Esophagus muscularis mucosa (tissue), 3 donors: ENCODE measurements around the gene YEATS2.

ENCODE experiments used
- CTCF ChIP-seq, 3 experiments: fragments of 200-600 bp in 2 of 3; fragments of 450-650 bp in 1 of 3; sonication (generic) in 2 of 3; IDR thresholded peaks; one replicate each; pipeline ENCODE4 v1.5.1; 2017 to 2019; ENCODE audit warnings: antibody characterized with exemption in 3 of 3, mild to moderate bottlenecking in 2 of 3, moderate library complexity in 1 of 3
- POLR2A ChIP-seq: fragments of 450-650 bp; IDR thresholded peaks from one replicate; pipeline ENCODE4 v1.6.1; 2017; ENCODE audit warnings: antibody characterized with exemption, moderate library complexity, mild to moderate bottlenecking, low read depth

- TF ChIP-seq CTCF (IDR thresholded peaks at IDR 0.05) (no peak), POLR2A (no peak)
Observed at GRCh38 chr3:183680061-183680460, 17.5 kb upstream of the YEATS2 start.
